ENCODE measurements around the gene RRAGB.
A peak's percentile ranks its signal among the peaks of the same experiment; 100 is the strongest.
"Not testable (repeated sequence)": the region's sequence is repeated elsewhere in the genome, so short reads cannot be mapped to it uniquely, and the experiment has no call there.

RRAGB gene, protein sequence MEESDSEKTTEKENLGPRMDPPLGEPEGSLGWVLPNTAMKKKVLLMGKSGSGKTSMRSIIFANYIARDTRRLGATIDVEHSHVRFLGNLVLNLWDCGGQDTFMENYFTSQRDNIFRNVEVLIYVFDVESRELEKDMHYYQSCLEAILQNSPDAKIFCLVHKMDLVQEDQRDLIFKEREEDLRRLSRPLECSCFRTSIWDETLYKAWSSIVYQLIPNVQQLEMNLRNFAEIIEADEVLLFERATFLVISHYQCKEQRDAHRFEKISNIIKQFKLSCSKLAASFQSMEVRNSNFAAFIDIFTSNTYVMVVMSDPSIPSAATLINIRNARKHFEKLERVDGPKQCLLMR

DNA sequence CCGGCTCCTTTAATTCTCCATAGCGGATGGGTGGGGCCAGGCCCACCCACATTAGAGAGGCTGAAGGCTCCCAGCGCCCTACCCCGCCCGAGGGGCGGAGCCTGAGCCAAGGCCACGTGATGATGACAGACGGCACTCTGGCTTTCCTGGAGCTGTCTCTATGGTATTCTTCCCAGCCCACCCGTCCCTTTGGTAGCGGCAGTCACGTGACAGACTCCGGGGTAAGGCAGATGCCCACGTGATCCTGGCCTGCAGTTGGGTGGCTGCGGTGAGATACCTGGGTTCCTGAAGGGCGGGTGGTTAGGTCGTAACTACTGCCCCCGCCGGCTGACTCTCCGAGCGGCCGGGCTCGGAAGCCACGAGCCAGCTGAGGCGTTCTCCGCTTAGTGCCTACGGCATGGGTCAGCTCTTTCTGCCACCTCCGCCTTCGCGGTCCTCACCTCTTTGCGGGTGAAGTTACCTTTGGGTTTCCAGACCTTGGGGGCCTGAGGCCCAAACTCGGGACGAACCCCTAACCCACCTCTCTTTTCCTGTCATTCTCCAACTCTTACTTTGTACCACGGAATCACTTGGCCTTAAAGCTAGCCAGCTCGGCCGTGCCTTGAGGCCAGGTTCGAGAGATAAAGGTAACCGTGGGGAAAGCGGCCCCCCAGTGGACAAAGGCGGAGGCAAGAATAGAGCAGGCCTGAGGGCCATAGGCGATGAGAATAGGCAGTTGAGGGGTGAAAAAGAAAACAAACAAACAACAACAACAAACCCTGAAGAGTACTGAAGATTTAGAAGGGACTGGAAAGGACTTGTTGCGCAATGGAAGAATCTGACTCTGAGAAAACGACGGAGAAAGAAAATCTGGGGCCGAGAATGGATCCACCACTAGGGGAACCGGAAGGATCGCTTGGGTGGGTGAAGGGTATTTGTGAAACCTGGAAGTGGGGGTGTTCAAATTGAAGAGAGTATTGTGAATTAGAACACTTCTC is at the start of gene RRAGB:
RRAGB (plus strand) TSS at position 229 of the 977 bp plus-strand sequence; CDS start at position 808, 579 bp downstream.
- DNase-seq (ENCODE audit: low read depth): peak; percentile 85

DNA sequence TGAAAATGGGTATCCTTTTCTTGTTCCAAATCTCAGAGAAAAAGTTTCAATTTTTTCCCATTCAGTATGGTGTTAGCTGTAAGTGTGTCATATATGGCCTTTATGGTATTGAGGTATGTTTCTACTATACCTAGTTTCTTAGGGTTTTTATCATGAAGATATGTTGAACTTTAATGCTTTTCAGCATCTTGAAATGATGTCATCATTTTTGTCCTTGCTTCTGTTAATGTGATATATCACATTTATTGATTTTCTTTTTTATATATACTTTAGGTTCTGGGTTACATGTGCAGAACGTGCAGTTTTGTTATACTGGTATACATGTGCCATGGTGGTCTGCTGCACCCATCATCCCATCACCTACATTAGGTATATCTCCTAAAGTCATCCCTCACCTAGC is 49.5 kb upstream of the RRAGB start:
- DNase-seq (ENCODE audit: low read depth): no peak

DNA sequence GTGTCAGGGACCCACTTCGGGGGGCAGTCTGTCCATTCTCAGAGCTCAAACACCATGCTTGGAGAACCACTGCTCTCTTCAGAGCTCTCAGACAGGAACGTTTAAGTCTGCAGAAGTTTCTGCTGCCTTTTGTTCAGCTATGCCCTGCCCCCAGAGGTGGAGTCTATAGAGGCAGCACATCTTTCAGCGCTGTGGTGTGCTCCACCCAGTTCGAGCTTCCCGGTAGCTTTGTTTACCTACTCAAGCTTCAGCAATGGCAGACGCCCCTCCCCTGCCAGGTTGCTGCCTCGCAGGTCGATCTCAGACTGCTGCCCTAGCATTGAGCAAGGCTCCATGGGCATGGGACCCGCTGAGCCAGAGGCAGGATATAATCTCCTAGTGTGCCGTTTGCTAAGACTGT is 29.0 kb upstream of the RRAGB start:
- not testable (repeated sequence) for DNase-seq (ENCODE audit: low read depth)

DNA sequence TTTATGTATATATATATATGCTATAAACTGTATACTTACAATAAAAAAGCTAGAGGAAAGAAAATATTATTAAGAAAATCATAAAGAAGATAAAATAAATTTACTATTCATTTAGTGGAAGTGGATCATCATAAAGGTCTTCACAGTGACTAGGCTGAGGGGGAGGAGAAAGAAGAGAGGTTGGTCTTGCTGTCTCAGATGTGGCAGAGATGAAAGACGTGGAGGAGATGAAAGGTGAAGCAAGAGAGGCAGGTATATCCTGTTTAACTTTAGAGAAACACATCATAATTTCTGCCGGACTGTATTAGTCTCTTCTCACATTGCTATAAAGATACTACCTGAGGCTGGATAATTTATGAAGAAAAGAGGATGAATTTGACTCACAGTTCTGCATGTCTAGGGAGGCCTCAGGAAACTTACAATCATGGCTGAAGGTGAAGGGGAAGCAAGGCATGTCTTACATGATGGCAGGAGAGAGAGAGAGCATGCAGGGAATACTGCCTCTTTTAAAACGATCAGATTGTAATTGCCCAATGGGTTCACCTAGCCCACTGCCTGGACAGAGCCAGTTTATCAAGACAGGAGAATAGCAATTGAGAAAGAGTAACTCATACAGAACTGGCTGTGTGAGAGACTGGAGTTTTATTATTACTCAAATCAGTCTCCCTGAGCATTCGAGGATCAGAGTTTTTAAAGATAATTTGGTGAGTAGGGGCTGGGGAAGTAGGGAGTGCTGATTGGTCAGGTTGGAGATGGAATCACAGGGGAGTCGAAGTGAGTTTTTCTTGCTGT is 22.1 kb upstream of the RRAGB start:
- DNase-seq (ENCODE audit: low read depth): no peak

DNA sequence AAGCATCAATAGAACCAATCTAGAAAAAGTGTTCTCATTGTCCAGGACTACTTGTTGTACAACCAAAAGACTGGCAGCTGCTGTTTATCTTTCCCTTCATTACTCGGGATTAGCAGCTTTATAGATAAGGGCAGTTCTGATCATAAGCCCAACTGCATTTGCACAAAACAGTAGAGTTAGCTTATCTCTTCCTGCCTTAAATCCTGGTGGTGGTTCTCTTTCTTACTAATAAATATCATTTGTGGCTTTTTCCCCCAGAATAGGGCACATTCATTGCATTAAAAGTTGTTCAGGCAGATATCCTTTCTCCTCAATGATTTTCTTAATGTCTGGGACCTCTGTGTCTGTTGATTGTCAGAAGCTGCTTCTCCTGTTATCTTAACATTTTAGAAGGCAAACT is 20.2 kb upstream of the RRAGB start:
- DNase-seq (ENCODE audit: low read depth): no peak

DNA sequence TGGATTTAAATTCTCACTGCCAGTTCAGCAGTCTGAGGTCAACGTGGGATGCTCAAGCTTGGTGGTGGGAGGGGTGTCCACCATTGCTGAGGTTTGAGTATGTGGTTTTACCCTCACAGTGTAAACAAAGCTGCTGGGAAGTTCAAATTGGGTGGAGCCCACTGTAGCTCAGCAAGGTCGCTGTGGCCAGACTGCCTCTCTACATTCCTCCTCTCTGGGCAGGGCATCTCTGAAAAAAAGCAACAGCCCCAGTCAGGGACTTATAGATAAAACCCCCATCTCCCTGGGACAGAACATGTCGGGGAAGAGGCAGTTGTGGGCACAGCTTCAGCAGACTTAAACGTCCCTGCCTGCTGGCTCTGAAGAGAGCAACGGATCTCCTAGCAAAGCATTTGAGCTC is 14.9 kb upstream of the RRAGB start:
- DNase-seq (ENCODE audit: low read depth): no peak

DNA sequence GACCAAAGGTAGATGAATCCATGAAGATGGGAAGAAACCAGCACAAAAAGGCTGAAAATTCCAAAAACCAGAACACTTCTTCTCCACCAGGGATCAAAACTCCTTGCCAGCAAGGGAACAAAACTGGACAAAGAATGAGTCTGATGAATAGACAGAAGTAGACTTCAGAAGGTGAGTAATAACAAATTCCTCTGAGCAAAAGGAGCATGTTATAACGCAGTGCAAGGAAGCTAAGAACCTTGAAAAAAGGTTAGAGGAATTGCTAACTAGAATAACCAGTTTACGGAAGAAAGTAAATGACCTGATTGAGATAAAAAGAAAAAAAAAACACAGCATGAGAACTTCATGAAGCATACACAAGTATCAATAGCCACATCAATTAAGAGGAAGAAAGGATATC is 14.1 kb upstream of the RRAGB start:
- DNase-seq (ENCODE audit: low read depth): not testable (repeated sequence)

DNA sequence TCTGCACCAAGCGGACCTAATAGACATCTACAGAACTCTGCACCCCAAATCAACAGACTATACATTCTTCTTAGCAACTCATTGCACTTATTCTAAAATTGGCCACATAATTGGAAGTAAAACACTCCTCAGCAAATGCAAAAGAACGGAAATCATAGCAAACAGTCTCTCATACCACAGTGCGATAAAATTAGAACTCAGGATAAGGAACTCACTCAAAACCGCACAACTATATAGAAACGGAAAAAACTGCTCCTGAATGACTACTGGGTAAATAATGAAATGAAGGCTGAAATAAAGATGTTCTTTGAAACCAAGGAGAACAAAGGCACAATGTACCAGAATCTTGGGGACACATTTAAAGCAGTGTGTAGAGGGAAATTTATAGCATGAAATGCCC is 12.5 kb upstream of the RRAGB start:
- DNase-seq (ENCODE audit: low read depth): not testable (repeated sequence)

DNA sequence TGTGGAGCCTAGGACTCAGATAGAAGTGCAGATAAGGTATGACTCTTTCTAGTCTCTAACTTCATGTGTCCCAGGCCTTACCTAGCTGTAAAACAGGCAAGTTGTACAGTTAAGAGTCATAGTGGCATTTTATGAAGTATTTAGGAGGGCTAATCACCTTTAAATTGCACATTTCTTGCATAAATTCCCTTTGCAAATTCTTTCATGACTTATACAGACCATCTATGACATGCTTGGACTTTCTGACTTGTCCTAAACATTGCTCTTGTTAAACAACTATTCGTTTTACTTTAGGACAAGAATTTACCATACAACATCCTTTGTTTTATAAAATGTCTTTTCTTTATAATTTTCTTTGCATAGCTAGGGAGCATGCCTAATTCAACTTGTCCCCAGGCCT is 7.8 kb upstream of the RRAGB start:
- DNase-seq (ENCODE audit: low read depth): no peak

DNA sequence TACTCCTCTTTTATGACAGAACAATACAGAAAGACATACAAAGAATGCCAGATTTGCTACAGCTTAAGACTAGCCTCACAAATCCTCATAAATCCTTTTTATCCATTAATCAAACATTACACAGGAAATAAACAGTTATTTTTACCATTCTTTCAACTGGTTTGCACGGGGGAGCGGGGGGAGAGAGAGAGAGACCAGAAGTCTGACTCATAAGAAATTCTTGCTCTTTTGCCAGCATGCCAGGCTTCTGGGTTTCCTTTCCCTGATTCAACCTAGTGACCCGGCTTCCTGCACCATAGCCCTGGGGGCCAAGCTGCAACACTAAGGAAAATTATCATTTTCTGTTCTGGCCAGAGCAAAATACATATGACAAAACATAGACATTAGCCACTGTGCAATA is 6.8 kb upstream of the RRAGB start:
- peak; percentile 46 for DNase-seq (ENCODE audit: low read depth)

DNA sequence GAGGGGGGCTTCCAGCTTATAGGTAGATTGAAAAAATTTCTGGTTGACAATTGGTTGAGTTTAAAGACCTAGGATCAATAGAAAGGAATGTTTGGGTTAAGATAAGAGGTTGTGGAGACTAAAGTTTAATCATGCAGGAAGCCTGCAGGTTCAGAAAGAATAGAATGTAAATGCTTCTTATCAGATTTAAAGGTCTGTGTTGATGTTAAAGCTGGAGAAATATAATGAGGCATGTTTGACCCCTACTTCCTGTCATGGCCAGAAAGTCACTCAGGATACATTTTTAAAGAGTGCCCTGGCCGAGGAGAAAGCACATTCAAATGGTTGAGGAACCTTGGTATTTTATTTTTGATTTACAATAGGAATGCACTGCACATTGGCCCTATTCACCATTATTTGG is 3.9 kb upstream of the RRAGB start:
- DNase-seq (ENCODE audit: low read depth): no peak

DNA sequence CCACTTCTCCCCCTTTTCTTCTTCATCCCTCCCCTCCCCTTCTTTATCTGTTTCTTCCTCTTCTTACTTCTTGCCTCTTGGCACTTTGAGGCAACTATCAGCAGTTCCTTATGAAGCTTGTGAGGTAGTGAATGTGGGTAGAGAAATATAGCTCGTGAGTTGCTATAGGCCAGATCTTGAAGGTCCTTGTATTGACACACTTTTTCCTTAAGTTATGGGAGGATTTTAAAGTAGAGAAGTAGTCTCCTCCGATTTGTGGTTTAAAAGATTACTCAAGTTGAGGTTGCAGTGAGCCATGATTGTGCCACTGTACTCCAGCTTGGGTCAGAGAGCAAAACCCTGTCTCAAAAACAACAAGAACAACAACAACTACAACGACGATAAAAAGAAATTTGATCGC is 3.4 kb upstream of the RRAGB start:
- no peak for DNase-seq (ENCODE audit: low read depth)

DNA sequence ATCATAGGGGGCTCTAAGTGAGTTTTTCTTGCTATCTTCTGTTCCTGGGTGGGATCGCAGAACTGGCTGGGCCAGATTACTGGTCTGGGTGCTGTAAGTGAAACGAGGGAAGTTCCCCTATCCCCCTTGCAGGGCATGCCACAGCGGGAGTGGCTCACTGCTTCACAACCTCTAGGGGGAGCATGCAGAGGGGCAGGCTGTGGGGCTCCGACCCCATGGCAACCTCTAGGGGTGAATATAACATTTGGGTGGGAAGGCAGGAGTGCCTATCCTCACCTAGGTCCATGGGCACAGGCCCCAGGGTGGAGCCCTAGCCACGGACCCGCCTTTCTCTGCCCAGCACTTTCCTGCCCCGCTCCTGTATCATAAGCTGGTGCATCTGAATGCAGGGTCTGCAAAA is 1.7 kb upstream of the RRAGB start:
- no peak for DNase-seq (ENCODE audit: low read depth)

DNA sequence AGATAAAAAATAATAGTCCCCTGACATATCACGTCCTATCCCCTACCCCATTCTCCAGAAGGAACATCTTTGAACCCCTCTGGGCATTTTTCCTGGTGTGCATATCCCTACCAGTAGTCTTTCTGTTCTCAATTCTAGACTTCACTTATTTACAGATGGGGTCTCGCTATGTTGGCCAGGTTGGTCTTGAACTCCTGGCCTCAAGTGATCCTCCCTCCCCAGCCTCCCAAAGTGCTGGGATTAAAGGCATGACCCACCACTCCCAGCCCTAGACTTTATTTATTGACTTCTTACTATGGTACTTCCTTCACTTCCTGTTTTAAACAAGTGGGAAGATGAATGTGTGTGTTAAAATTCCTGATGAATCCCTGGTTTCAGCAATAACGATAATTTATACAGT is 612 bp upstream of the RRAGB start:
- DNase-seq (ENCODE audit: low read depth): no peak

DNA sequence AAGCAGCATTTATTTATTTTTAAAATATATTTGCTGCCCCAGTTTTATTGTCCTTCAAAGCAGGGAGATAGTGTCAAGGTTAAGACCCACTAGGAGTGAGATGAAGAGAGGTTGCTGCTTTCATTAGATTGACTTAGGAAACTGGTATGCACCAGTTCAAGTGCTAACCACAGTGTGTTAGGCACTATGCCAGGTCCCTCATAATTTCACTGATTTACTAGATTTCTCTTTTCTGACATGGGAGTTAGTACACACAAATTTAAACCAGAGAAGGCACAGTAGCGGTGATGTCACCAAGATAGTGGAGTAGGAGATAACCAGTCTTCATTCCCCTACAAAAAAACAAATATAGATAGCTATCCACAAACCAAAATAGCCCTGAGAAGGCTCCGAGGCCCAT is 14.3 kb downstream of the RRAGB start:
- no peak for DNase-seq (ENCODE audit: low read depth)

DNA sequence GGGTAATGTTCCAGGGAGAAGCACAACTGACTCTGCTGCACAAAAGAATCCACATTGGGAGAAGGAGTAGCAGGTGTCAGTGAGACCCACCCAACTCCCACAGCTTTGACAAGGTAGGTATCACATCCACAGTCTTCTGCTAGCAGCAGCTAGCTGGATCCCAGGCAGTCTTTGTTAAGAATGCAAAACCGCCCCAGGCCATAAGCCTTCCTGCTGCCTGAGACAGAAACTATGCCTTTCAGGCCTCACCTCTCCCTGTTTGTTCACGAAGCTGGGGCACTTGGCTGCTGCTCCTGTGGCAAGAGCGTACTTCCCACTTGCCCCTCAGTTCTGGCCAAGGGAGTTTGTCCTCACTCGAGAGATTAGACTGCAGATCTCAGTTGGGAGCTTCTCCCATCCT is 21.4 kb downstream of the RRAGB start:
- no peak for DNase-seq (ENCODE audit: low read depth)

DNA sequence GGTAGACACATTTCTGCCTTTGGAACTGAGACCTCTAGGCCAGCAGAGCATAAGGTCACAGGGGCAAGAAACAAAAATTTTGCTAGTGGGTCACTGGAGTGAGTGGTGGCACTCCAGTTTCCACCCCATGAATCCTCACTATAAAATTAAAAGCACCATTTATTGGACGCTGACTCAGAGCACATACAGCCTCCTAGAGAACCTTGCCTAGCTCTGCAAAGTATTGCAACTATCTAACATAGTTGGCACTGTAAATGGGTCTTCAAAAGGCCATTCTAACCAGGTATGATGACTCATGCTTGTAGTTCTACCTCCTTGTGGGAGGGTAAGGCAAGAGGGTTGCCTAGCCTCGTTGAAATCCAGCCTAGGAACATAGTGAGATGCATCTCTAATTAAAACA is 25.1 kb downstream of the RRAGB start:
- no peak for DNase-seq (ENCODE audit: low read depth)

DNA sequence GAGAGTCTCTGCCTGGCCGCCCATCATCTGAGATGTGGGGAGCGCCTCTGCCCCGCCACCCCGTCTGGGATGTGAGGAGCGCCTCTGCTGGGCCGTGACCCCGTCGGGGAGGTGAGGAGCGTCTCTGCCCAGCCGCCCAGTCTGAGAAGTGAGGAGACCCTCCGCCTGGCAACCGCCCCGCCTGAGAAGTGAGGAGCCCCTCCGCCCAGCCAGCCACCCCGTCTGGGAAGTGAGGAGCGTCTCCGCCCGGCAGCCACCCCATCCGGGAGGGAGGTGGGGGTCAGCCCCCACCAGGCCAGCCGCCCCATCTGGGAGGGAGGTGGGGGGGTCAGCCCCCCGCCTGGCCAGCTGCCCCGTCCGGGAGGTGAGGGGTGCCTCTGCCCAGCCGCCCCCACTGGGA is 30.9 kb downstream of the RRAGB start:
- not testable (repeated sequence) for DNase-seq (ENCODE audit: low read depth)

DNA sequence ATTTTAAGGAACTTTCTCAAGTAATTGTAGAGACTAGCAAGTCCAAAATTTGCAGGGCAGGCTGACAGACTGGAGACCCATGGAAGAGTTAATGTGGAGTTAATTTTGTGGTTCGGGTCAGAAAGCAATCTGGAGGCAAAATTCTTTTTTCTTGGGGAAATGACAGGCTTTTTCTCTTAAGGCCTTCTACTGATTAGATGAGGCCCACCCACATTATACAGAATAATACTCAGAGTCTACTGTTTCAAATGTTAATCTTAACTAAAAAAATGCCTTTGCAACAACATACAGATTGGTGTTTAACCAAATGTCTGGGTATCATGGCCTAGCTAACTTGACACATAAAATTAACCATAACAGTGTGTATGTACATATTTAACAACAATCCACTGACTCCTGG is 32.7 kb downstream of the RRAGB start:
- no peak for DNase-seq (ENCODE audit: low read depth)

DNA sequence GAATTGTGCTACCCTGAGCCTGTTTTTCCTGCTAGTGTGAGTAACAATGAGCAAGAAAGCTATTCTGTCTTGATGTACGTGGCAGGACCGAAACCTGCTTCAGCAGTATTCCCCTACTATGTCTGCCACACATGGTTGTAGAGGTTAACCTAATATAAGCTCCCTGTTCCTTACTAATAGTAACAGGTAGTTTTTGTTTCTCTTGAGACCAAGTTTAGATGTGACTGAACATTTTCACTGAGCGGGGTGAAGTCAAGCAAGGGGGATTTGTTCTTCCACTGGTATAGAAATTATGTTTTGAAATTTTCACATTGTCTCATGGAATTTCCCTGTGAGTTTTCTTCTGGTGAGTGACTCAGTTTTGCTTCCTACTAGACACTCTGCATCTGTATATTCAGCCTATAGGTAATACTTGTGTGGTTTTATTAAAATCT is 37.3 kb downstream of the RRAGB start:
- no peak for DNase-seq (ENCODE audit: low read depth)

DNA sequence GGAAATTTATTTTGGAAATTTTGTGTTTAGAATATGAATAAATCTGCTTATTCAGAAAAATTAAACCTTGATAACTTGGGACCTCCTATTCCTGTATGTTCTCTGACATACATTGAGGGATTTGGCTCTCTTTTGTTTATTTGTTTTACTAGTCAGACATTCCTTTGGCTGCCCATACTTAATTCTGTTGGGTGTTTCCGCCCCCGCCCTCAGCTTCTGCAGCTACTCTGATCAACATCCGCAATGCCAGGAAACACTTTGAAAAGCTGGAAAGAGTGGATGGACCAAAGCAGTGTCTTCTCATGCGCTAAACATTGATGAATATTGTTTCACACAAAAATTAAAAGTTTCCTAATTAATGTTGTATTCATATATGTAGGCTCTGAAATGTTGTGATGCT is 40.5 kb downstream of the RRAGB start:
- DNase-seq (ENCODE audit: low read depth): no peak

DNA sequence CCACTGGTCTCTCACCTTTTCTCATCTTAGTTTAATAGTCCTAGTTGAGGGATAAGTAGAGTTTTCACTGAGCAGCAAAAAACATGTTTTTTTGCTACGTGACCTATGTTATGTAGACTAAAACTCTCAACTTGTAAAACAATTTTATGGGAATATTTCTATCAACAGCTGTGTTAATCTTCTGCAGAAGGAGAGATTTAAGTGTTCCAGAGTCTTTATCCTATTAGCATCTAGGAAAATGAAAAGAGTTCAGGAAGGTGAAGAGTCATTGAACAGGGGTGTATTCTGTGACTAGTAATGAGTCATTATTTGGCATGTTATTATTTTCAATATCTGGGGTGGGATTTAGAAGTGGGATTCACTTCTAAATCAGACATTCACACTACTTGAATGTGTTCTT is 41.9 kb downstream of the RRAGB start:
- no peak for DNase-seq (ENCODE audit: low read depth)
